Choroid plexus epithelial cell (primary cell): ENCODE results near the gene RERE.
A peak's percentile ranks its signal among the peaks of the same experiment; 100 is the strongest.

Source experiments
- DNase-seq: peaks from one replicate; pipeline ENCODE4 v3.0.0-alpha.2; 2010; ENCODE audit warnings: low read depth
- H3K4me3 ChIP-seq: 2 replicates; pipeline ENCODE4 v1.5.1; 2011; ENCODE audit warnings: low read depth, mild to moderate bottlenecking, control low read depth, low read length, moderate library complexity
- CTCF ChIP-seq: conservative IDR thresholded peaks from 2 replicates; pipeline ENCODE4 v1.5.1; 2011; ENCODE audit warnings: low read depth, mild to moderate bottlenecking, control low read depth, inconsistent platforms, low read length, moderate library complexity

RERE gene

GRCh38 chr1:8551057-8551456 lies 266.4 kb downstream of the RERE start:
- no peak for TF ChIP-seq CTCF
- DNase-seq: no peak
- H3K4me3 ChIP-seq: no peak overlapping the region

- DNase-seq: no peak
- TF ChIP-seq CTCF: no peak
- H3K4me3 ChIP-seq: no peak overlapping the region
Observed at GRCh38 chr1:8547791-8548190, 269.6 kb downstream of the RERE start.

DNA sequence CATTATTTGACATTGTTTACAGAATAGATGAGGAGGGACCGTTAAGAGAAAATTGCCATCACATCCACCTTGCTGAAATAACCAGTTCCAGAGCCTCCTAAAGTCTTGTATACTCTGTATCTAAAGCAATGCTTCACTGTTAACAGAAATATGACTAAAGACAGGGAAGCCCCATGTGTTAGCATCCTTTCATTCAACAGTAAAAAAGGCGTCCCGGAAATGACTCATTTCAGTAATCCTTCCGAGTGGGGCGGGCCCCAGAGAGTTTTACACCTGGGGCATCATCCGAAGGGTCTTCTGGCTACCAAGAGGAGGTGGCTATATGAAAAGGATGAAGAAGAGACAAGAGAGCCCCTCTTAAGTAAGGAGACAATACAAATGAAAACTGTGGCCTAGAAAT lies 272.4 kb downstream of the RERE start:
- DNase-seq: no peak
- no peak for TF ChIP-seq CTCF
- H3K4me3 ChIP-seq: no peak overlapping the region

GRCh38 chr1:8544644-8545043 lies 272.8 kb downstream of the RERE start:
- no peak overlapping the region for H3K4me3 ChIP-seq
- DNase-seq: no peak
- no peak for TF ChIP-seq CTCF

DNA sequence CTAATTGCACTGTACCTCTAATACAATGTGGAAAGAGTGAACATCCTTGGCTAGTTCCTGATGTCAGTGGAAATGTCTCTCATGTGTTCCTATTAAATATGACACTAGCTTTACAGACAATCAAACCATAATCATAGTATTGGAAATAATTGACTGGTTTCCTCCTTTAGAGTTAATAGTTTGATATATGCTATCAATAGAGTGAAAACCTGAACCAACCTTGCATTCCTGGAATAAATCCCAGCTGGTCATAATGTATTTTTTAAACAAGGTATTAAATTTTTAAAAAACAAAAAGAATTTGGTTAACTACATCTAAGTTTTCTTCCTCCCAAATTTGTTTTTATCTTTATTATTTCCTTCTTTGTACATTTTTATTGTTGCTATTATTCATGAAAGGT lies 273.5 kb downstream of the RERE start:
- H3K4me3 ChIP-seq: no peak overlapping the region
- no peak for TF ChIP-seq CTCF
- no peak for DNase-seq

DNA sequence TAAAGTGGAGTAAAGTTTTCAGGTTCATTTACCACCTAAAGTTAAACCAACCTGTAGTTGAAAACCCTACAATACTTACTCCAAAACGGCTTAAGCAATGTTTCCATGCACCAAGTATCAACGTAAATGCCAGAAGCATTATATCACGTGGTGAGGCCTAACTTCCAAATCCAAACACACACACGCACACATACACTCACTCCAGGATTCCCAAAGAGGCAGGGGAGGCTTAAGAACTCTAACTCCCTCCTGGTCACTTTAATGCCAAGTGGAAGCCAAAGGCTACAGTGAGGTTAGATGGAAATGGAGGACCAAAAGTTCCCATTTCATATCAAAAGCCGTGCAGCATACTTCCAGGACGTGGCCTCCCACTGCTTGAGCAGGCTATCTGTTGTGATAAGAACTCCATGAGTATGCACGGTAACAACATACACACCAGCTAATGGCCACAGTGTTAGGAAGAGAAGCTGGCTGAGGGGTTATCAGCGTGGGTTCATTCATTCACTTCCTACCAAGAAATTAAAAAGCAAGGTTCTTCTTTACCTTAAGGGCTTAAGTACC lies 275.4 kb downstream of the RERE start:
- DNase-seq: peak; percentile 70
- no peak for TF ChIP-seq CTCF
- no peak overlapping the region for H3K4me3 ChIP-seq

DNA sequence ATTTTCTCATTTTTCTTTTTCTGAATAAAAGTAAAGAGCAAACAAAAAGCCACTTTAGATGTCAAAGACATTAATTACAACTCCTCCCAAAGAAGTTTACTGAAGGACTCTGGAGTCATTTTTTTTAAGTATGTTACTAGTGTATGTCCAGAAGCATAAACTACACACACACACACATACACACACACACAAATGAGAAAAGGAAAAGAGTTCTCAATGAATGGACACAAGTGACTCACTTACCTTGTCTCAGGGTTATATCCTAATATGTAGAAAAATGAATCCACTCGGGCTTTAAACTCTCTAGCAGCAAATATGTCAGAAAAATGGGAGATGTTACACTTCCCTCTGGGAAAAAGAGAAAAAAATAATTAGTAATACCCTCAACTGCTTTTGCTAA lies 276.5 kb downstream of the RERE start:
- no peak for TF ChIP-seq CTCF
- no peak for DNase-seq

More for the DNA sequence above, 276.5 kb downstream of the RERE start:
- H3K4me3 ChIP-seq: no peak overlapping the region
